IMR-90 (cell line): ENCODE measurements around the gene INCENP. TPM values are rescaled to one million over a fixed set of nuclear protein-coding genes. Genes with fewer than 3 reads are reported as not detected.

Source experiments
- ATAC-seq: fragments of 200-7000 bp; cut with Tn5 transposase; 2 replicates; pipeline ENCODE4 v1.9.1; 2020; ENCODE audit warnings: low read depth, mild to moderate bottlenecking, moderate library complexity
- BruUV-seq: library from RNA; stranded (reverse); fragments of 400-500 nt; replicated peaks from 2 replicates; lab custom pipeline; 2021; lab: Mats Ljungman, UMichigan
- CTCF ChIA-PET: fragments of 300-600 bp; formaldehyde crosslinking; extraction: SDS; loops from one replicate; lab custom pipeline; 2021; ENCODE audit warnings: antibody characterized with exemption; lab: Yijun Ruan, JAX
- POLR2A ChIA-PET: fragments of 300-600 bp; sonication (Branson Sonifier 250); formaldehyde crosslinking; loops from one replicate; lab custom pipeline; 2022; ENCODE audit warnings: antibody characterized with exemption; ENCODE audit not compliant: unreplicated experiment; lab: Charles Lee
- DNase-seq: peaks from one replicate; pipeline ENCODE4 v3.0.0; 2013
- H2AFZ ChIP-seq: replicated peaks from 2 replicates; pipeline ENCODE3; 2013; ENCODE audit warnings: low read length, mild to moderate bottlenecking; ENCODE audit not compliant: poor library complexity
- H2AK5ac ChIP-seq: 2 replicates; pipeline ENCODE4 v1.6.1; 2013; ENCODE audit warnings: low read depth, low read length, inconsistent platforms
- H2AK9ac ChIP-seq: replicated peaks from 2 replicates; pipeline ENCODE3; 2013; ENCODE audit warnings: mild to moderate bottlenecking, low read depth, low read length, moderate library complexity; ENCODE audit not compliant: poor library complexity
- H2BK120ac ChIP-seq: 2 replicates; pipeline ENCODE4 v1.6.1; 2013; ENCODE audit warnings: low read depth, low read length, inconsistent platforms
- H2BK15ac ChIP-seq: 3 replicates; pipeline ENCODE4 v1.6.1; 2013; ENCODE audit warnings: low read depth, low read length, inconsistent platforms
- H2BK20ac ChIP-seq: 2 replicates; pipeline ENCODE4 v1.6.1; 2013; ENCODE audit warnings: low read depth, mild to moderate bottlenecking, inconsistent platforms, low read length, moderate library complexity
- H2BK5ac ChIP-seq: 2 replicates; pipeline ENCODE4 v1.6.1; 2013; ENCODE audit warnings: mild to moderate bottlenecking, low read depth, low read length, inconsistent platforms; ENCODE audit not compliant: poor library complexity, severe bottlenecking
- H3K14ac ChIP-seq: replicated peaks from 2 replicates; pipeline ENCODE4 v1.6.1; 2013; ENCODE audit warnings: low read depth, low read length, inconsistent platforms
- H3K18ac ChIP-seq: 2 replicates; pipeline ENCODE4 v1.6.1; 2013; ENCODE audit warnings: low read depth, low read length, control low read depth
- H3K23ac ChIP-seq: 2 replicates; pipeline ENCODE4 v1.6.1; 2013; ENCODE audit warnings: low read depth, low read length, inconsistent platforms
- H3K27ac ChIP-seq: 2 replicates; pipeline ENCODE4 v1.5.1; 2013; ENCODE audit warnings: mild to moderate bottlenecking, control low read depth, low read length; ENCODE audit not compliant: insufficient read depth
- H3K27me3 ChIP-seq: 2 replicates; pipeline ENCODE4 v1.6.1; 2013; ENCODE audit warnings: low read length; ENCODE audit not compliant: control insufficient read depth, insufficient read depth
- H3K36me3 ChIP-seq: 2 replicates; pipeline ENCODE4 v1.6.1; 2013; ENCODE audit warnings: low read length, mixed read lengths; ENCODE audit not compliant: control insufficient read depth, insufficient read depth
- H3K4ac ChIP-seq: 2 replicates; pipeline ENCODE4 v1.6.1; 2013; ENCODE audit warnings: low read depth, low read length, inconsistent platforms
- H3K4me1 ChIP-seq: 2 replicates; pipeline ENCODE4 v1.6.1; 2013; ENCODE audit warnings: low read length, mixed read lengths; ENCODE audit not compliant: control insufficient read depth, insufficient read depth
- H3K4me2 ChIP-seq: 2 replicates; pipeline ENCODE4 v1.6.1; 2013; ENCODE audit warnings: low read depth, mild to moderate bottlenecking, control low read depth, low read length, moderate library complexity
- H3K4me3 ChIP-seq: 2 replicates; pipeline ENCODE4 v1.5.1; 2013; ENCODE audit warnings: low read depth, mild to moderate bottlenecking, control low read depth, low read length, moderate library complexity; ENCODE audit not compliant: insufficient read depth
- H3K56ac ChIP-seq: 2 replicates; pipeline ENCODE4 v1.6.1; 2013; ENCODE audit warnings: low read length, inconsistent platforms; ENCODE audit not compliant: insufficient read depth; ENCODE audit errors: extremely low read depth
- H3K79me1 ChIP-seq, 2 experiments: 2 replicates each; pipeline ENCODE4 v1.6.1; 2013; ENCODE audit warnings: low read length in 2 of 2, inconsistent platforms in 1 of 2, low read depth in 1 of 2
- H3K9ac ChIP-seq: 2 replicates; pipeline ENCODE4 v1.6.1; 2013; ENCODE audit warnings: low read depth, low read length, control low read depth
- H3K9me1 ChIP-seq: 2 replicates; pipeline ENCODE4 v1.6.1; 2013; ENCODE audit warnings: low read length, inconsistent platforms; ENCODE audit not compliant: insufficient read depth
- H3K9me3 ChIP-seq: 2 replicates; pipeline ENCODE4 v1.6.1; 2013; ENCODE audit warnings: low read length; ENCODE audit not compliant: control insufficient read depth, insufficient read depth
- H4K20me1 ChIP-seq: 2 replicates; pipeline ENCODE4 v1.6.1; 2013; ENCODE audit warnings: low read length, inconsistent platforms; ENCODE audit not compliant: insufficient read depth
- H4K5ac ChIP-seq: 2 replicates; pipeline ENCODE4 v1.6.1; 2013; ENCODE audit warnings: mild to moderate bottlenecking, low read depth, low read length, control low read depth
- H4K8ac ChIP-seq, 2 experiments: 2 replicates each; pipeline ENCODE4 v1.6.1; 2013; ENCODE audit warnings: low read depth in 2 of 2, low read length in 2 of 2, control low read depth in 1 of 2, inconsistent platforms in 1 of 2
- H4K91ac ChIP-seq: 2 replicates; pipeline ENCODE4 v1.6.1; 2013; ENCODE audit warnings: low read depth, low read length, inconsistent platforms; ENCODE audit not compliant: insufficient read depth
- CHD1 ChIP-seq: IDR thresholded peaks from 2 replicates; pipeline ENCODE4 v1.6.1; 2012; ENCODE audit warnings: low read depth, low read length, improper control_type of control experiment
- FOS ChIP-seq: fragments of 150-350 bp; IDR thresholded peaks from 2 replicates; pipeline ENCODE4 v1.6.1; 2016; ENCODE audit warnings: low read depth, low read length
- MAFK ChIP-seq: IDR thresholded peaks from 2 replicates; pipeline ENCODE4 v1.6.1; 2012; ENCODE audit warnings: low read depth, low read length, improper control_type of control experiment
- MAZ ChIP-seq: IDR thresholded peaks from 2 replicates; pipeline ENCODE4 v1.6.1; 2012; ENCODE audit warnings: low read depth, mild to moderate bottlenecking, low read length, improper control_type of control experiment, moderate library complexity, borderline replicate concordance
- MXI1 ChIP-seq: IDR thresholded peaks from 2 replicates; pipeline ENCODE4 v1.6.1; 2012; ENCODE audit warnings: low read depth, mild to moderate bottlenecking, low read length, moderate library complexity, borderline replicate concordance
- NFE2L2 ChIP-seq: fragments of 150-350 bp; IDR thresholded peaks from 2 replicates; pipeline ENCODE4 v1.6.1; 2016; ENCODE audit warnings: low read depth, mild to moderate bottlenecking, low read length
- POLR2A ChIP-seq: IDR thresholded peaks from 2 replicates; pipeline ENCODE4 v1.6.1; 2012; ENCODE audit warnings: mild to moderate bottlenecking, low read depth, low read length
- RAD21 ChIP-seq: IDR thresholded peaks from 2 replicates; pipeline ENCODE4 v1.6.1; 2012; ENCODE audit warnings: low read length, improper control_type of control experiment
- RCOR1 ChIP-seq: IDR thresholded peaks from 2 replicates; pipeline ENCODE4 v1.6.1; 2012; ENCODE audit warnings: mild to moderate bottlenecking, low read length, improper control_type of control experiment; ENCODE audit not compliant: insufficient replicate concordance
- RFX5 ChIP-seq: IDR thresholded peaks from 2 replicates; pipeline ENCODE4 v1.8.0; 2012; ENCODE audit warnings: low read depth, mild to moderate bottlenecking, low read length, moderate library complexity
- SMC3 ChIP-seq: fragments of 150-350 bp; IDR thresholded peaks from 2 replicates; pipeline ENCODE4 v1.6.1; 2016; ENCODE audit warnings: low read depth, mild to moderate bottlenecking, antibody characterized with exemption, low read length, moderate library complexity
- dilution Hi-C: fragments of 300-500 bp; cut with HindIII; formaldehyde crosslinking; loops from one replicate; pipeline ENCODE4 v1.14.3; 2018; ENCODE audit warnings: low sequenced_read_pairs; ENCODE audit not compliant: unreplicated experiment
- in situ Hi-C: fragments of 300-500 bp; cut with MboI; formaldehyde crosslinking; loops from 3 replicates; pipeline ENCODE4 v1.14.3; 2019; ENCODE audit warnings: low sequenced_read_pairs, inconsistent platforms, mixed read lengths
- intact Hi-C: fragments of 100-400 bp; cut with micrococcal nuclease; formaldehyde crosslinking; loops from 2 replicates; pipeline ENCODE4 v1.10.0; 2022
- polyA plus RNA-seq, 3 experiments: library from polyadenylated mRNA; depleted of rRNA; stranded (reverse); fragments of >200 nt; gene quantifications; 2 replicates each; pipeline ENCODE4 v1.2.3, GENCODE V29; 2012; ENCODE audit warnings: low replicate concordance in 1 of 3
- total RNA-seq: library from RNA; depleted of rRNA; stranded (reverse); fragments of >200 nt; gene quantifications from 2 replicates; pipeline ENCODE4 v1.2.3, GENCODE V29; 2012
- TF ChIP-seq, protein P1 (sequence below): fragments of 150-350 bp; IDR thresholded peaks from 2 replicates; pipeline ENCODE4 v1.6.1; 2016; ENCODE audit warnings: low read depth, mild to moderate bottlenecking, low read length, moderate library complexity, borderline replicate concordance
- TF ChIP-seq, protein P2 (sequence below): fragments of 150-350 bp; IDR thresholded peaks from 2 replicates; pipeline ENCODE4 v1.6.1; 2017; ENCODE audit warnings: mild to moderate bottlenecking, antibody characterized with exemption, low read length, low read depth
- TF ChIP-seq, protein P3 (sequence below): conservative IDR thresholded peaks from 2 replicates; pipeline ENCODE4 v1.5.1; 2012; ENCODE audit warnings: mild to moderate bottlenecking, low read depth, low read length, improper control_type of control experiment

The INCENP gene
- total and polyA plus RNA-seq, 2 of the 4 experiments (the other 2 are of a cell fraction), result 18.6 to 23.8 TPM

DNA sequence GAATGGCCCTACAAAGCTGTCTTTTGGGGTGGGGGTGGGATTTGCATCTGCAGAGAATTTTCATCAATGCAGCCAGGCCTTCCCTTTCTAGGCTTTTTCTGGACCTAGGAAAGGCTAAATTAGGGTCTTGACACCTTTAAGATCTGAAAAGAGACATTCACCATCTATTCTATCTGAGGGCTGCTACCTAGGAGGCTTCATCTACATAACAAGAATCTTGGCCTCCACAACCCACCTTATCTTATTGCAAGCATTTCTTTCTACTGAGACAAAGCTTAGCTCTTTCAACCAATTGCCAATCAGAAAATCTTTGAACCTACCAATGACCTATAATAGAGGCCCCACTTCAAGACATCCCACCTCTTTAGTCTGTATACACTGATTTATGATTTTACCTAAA lies 20.7 kb upstream of the INCENP start:
- no peak overlapping the region for H4K8ac ChIP-seq
- TF ChIP-seq RFX5 (no peak), RCOR1 (no peak), CHD1 (no peak), MAZ (no peak), MAFK (no peak), SMC3 (no peak), MXI1 (no peak), POLR2A (no peak), RAD21 (no peak), FOS (no peak), NFE2L2 (no peak)
- TF ChIP-seq, protein P1, sequence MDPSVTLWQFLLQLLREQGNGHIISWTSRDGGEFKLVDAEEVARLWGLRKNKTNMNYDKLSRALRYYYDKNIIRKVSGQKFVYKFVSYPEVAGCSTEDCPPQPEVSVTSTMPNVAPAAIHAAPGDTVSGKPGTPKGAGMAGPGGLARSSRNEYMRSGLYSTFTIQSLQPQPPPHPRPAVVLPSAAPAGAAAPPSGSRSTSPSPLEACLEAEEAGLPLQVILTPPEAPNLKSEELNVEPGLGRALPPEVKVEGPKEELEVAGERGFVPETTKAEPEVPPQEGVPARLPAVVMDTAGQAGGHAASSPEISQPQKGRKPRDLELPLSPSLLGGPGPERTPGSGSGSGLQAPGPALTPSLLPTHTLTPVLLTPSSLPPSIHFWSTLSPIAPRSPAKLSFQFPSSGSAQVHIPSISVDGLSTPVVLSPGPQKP, result no peak
- TF ChIP-seq, protein P2, sequence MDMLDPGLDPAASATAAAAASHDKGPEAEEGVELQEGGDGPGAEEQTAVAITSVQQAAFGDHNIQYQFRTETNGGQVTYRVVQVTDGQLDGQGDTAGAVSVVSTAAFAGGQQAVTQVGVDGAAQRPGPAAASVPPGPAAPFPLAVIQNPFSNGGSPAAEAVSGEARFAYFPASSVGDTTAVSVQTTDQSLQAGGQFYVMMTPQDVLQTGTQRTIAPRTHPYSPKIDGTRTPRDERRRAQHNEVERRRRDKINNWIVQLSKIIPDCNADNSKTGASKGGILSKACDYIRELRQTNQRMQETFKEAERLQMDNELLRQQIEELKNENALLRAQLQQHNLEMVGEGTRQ, result no peak
- TF ChIP-seq, protein P3, sequence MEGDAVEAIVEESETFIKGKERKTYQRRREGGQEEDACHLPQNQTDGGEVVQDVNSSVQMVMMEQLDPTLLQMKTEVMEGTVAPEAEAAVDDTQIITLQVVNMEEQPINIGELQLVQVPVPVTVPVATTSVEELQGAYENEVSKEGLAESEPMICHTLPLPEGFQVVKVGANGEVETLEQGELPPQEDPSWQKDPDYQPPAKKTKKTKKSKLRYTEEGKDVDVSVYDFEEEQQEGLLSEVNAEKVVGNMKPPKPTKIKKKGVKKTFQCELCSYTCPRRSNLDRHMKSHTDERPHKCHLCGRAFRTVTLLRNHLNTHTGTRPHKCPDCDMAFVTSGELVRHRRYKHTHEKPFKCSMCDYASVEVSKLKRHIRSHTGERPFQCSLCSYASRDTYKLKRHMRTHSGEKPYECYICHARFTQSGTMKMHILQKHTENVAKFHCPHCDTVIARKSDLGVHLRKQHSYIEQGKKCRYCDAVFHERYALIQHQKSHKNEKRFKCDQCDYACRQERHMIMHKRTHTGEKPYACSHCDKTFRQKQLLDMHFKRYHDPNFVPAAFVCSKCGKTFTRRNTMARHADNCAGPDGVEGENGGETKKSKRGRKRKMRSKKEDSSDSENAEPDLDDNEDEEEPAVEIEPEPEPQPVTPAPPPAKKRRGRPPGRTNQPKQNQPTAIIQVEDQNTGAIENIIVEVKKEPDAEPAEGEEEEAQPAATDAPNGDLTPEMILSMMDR, result no peak
- no peak for ATAC-seq
- no peak overlapping the region for H3K14ac ChIP-seq
- dilution Hi-C loops, result no loop called here
- no peak overlapping the region for H2AK5ac ChIP-seq
- no peak overlapping the region for H3K9ac ChIP-seq
- peaks cover 0 to 3% of the 10 kb centered on the region in 2 experiments; a peak in 1 of 4 replicates for H3K79me1 ChIP-seq
- H3K4ac ChIP-seq, result no peak overlapping the region
- no peak overlapping the region for H3K27ac ChIP-seq
- H3K27me3 ChIP-seq, result no peaks in the 10 kb centered on the region
- no peak overlapping the region for H3K18ac ChIP-seq
- H3K4me1 ChIP-seq, result peaks cover 8% of the 10 kb centered on the region
- H2BK20ac ChIP-seq, result no peak overlapping the region
- no peak overlapping the region for H2AFZ ChIP-seq
- no peak for DNase-seq
- no peak overlapping the region for H3K56ac ChIP-seq
- no peak overlapping the region for H4K5ac ChIP-seq
- H2AK9ac ChIP-seq, result no peak overlapping the region
- H3K36me3 ChIP-seq, result no peaks in the 10 kb centered on the region
- H4K91ac ChIP-seq, result no peak overlapping the region
- no peak overlapping the region for H3K4me3 ChIP-seq
- H3K23ac ChIP-seq, result no peak overlapping the region
- in situ Hi-C loops, result loop anchor here (10.0 kb wide), 1 partner anchor 308 kb away; the partner anchor contains the start of genes FEN1 and TMEM258
- H2BK15ac ChIP-seq, result no peak overlapping the region
- ChIA-PET POLR2A (interaction anchor here (0.5 kb wide), 1 partner anchor 603 kb away, joined by 3 read pairs; no protein-coding TSS in a partner anchor), CTCF (interaction anchor here (1.2 kb wide), 1 partner anchor 21 kb away, joined by 6 read pairs; no protein-coding TSS in a partner anchor)
- 0 out of 2 replicates have a peak, but pooled peaks cover 11% of the 10 kb centered on the region for H3K9me1 ChIP-seq
- H3K9me3 ChIP-seq, result no peaks in the 10 kb centered on the region
- BruUV-seq, result no TSS peak
- H2BK5ac ChIP-seq, result no peak overlapping the region
- no peaks in the 10 kb centered on the region for H4K20me1 ChIP-seq
- H3K4me2 ChIP-seq, result no peak overlapping the region
- intact Hi-C loops, result no loop called here
- no peak overlapping the region for H2BK120ac ChIP-seq
